DMS53 treated with DMSO at 0.1 percent for 48 hours (cell line): ENCODE data around the gene FAM9C.

Source experiments
- DNase-seq: peaks from one replicate; lab custom pipeline; 2025; ENCODE audit not compliant: unreplicated experiment; lab: John Stamatoyannopoulos, UW

FAM9C gene

DNA sequence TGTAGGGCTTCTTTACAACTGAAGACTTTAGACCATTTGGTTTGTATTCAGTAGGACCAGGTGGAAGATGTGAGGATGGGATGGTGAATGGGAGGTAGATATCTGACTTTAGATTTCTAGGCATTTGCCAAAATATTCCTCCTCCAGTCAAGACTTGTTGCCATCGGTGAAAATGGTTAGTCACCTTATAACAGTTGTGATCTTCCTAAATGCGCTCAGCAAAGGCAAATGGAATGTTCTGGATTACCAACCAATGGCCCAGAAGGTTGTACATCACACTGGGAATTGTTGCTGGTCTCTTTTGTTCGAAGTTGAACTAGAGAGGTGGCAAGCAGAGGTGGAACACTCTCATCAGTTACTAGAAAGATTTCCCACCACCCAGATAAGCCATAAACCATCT is 35.6 kb downstream of the FAM9C start:
- DNase-seq, result no peak

DNA sequence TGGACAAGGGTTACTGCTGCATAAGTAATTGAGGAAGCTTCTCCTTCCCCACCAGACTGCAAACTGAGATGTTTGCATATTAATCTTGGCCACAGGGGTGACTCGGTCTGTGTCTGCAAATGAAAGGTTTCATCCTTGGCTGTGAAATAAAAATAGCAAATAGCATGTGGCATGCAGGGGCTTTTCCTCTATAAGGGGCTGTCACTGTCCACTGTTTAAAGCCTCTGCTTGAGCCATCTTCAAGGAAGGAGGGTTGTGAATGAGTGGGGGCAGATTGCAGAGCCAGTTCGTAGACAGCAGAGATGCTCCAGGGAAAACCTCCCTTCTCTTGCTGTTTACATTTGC is 36.3 kb downstream of the FAM9C start:
- DNase-seq, result no peak

DNA sequence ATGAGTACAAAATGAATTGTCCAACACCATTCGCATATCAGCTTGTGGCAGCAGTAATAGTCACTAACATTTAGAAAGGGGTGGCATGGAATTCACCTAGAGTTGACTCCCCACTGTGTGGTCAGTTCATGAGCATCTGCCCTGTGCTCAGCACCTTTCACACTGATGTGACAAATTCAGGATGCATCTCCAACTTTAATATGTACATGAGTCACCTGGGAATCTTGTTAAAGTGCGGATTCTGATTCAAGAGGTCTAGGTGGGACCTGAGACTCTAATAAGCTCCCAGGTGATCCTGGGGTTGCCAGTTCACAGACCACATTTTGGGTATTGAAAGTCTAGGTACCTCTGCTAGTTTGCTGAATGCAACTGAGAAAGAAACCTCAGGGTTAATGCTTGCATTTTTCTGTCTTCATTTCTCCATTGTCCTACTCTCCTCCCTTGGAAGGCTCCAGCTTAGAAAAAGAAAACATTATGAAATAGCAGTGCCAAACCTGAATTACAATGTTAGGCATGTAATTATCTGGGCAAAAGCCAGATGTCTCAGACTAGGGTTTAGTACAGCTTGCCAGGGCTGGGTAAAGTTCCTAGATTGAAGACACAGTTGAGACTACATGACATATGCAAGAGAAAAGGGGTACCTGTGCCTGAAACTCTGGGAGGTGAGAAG is 36.8 kb downstream of the FAM9C start:
- DNase-seq, result no peak

DNA sequence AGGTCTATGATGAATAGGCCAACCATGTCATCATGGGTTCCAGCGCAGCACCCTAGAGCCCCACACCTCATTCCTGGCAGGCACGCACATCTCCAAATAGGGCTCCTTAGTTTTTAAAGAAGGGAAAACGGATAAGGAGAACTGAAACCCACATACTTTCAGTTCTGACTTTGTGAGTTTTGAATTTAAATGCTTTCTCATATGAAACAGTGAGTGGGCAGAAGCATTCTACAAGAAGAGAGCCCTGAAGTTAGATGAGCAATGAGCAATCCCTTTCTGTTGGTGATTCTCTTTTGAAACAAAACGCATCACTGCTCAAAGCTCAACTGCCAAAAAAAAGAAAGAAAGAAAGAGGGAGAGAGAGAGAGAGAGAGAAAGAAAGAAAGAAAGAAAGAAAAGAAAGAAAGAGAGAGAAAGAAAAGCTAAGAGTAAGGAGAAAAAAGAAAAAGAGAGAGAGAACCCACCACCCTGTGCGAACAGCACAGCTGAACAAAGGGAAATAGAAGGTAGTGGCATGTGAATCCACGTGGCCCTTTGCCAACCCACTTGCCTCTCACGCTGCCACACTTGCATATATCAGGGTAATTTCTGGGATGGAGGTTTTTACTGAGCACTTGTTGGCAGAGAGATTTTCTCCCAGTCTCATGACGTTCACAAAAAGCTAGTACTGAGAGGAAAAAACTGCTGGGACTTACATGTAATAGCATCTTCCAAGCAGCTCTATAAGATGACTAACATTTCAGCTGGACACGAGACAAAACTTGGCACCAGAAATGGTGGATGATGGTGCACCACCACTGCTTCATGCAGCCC is 38.6 kb downstream of the FAM9C start:
- DNase-seq, result no peak

DNA sequence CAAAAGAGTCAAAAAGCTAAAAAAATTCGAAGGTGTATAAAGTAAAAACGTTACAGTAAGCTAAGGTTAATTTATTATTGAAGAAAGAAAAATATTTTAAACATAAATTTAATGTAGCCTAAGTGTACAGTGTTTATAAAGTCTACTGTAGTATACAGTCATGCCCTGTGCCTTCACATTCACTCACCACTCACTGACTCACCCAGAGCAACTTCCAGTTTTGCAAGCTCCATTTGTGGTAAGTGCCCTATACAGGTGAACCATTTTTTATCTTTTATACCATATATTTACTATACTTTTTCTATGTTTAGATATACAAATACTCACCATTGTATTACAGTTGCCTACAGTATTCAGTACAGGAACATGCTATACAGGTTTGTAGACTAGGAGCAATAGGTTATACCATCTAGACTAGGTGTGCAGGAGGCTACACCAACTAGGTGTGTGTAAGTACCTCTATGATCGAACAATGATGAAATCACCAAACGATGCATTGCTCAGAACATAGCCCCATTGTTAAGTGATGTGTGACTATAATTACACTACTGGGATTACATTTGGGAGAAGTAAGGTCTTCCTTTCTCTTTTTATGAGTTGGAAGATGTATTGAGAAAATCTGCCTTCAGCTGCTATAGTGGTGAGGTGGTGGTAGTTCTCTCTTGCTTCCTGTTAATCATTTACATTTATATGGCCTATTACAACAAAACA is 42.3 kb downstream of the FAM9C start:
- peak; percentile 10 for DNase-seq

DNA sequence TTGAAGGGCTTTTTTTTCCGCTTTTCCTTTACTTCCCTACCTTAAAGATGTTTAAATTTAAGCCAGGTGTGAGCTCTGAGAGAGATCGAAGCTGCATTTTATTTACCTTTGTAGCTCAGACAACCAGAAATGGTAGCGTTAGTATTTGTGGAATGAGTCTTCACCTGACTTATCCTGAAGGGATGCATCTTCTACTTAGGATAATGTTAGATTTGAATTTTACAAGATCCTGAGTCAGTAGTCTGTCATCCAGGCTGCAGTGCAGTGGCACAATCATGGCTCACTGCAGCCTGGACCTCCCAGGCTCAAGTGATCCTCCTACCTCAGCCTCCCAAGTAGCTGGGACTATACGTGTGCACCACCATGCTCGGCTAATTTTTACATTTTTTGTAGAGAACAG is 43.3 kb downstream of the FAM9C start:
- no peak for DNase-seq

DNA sequence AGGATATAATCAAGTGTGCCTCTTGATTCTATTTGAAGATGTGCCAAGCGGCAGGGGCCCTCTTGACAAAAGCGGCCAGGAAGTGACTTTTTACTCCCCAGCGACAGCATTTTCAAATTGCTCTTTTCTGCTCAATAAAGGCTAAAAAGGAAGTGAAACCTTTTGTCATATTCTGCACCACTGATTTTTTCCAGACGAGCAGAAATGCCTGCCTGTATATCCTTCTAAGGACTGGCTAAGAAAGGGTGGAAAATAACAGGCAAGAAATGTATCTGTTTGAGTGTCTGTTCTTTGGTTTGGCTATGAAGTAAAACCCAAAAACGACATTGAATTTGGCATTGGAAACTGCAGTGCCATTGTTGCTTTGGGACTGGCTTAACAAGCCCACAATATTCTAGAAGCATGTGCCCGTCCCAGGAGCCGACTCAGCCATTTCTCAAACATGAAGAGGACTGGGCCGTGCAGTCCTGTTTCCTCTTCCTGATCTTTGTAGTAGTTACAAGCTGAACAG is 44.1 kb downstream of the FAM9C start:
- no peak for DNase-seq

DNA sequence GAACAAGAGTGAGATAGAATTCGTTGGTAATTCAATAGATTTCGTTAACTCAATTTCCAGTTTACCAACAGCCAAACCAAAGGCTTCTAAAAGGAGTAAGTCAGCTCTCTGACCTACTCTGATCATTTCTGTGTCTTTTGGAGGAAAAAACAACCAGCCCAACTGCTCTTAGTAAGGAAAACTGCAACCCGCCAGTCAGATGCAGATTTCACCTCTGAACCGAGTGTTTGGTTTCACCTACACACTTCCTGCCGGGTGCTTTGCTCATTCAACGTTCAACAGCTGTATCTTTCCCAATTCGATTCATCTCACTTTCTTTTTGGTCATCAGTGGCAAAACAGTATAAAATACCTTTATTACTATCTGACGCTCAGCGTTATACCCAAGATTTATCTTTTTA is 45.0 kb downstream of the FAM9C start:
- DNase-seq, result no peak

DNA sequence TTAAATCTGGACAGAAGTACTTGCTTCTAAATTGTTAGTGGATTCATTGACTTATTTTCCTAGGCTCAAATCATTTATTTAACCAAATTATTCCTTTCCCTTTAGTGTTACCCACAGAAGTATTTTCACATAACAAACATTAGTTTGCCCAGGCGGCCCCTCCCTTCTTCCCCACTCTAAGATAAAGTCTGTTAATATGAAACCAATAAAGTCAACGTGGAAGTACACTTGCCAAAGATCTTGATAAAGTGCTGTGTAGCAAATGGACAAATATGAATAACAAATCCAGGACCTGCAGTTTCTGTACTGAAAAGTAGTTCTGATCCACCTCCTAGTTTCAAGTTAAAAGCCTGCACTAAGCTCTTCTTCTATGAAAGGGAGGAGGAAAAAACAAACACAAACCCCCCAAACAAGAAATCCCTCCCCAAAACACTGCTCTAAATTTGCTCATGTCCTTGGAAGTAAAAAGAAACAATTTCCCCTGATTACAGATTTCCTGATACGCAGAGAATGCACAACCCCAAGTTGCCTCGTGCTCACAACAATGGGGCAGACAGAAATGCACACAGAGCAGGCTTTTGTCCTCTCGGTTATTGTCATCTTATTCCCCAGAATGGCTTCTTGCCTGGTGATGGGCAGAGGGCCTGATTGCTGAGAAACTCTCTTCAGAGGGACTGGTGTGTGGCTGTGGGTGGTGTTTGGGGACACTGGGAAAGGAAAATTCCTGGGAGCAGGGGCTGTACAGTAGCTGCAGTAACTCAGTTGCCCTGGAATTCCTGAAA is 46.3 kb downstream of the FAM9C start:
- no peak for DNase-seq

DNA sequence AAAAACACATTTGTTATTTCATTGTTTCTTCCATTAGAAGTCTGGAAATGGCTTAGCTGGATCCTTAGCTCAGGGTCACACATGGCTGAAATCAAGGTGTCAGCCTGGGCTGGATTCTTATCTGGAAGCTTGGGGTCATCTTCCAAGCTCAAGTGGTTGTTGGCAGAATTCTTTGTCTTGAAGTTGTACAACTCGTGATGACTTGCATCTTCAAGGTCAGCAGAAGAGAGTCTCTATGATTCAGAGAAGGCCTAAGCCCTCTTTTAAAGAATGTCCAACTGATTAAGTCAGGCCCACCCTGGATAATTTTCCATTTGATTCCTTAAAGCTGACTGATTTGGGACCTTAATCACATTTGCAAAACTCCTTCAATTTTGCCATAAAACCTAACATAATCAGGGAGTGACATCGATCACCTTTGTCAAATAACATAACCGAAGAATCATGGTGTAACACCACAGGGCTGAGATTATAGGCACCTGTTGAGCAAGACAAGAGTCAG is 47.4 kb downstream of the FAM9C start:
- no peak for DNase-seq

DNA sequence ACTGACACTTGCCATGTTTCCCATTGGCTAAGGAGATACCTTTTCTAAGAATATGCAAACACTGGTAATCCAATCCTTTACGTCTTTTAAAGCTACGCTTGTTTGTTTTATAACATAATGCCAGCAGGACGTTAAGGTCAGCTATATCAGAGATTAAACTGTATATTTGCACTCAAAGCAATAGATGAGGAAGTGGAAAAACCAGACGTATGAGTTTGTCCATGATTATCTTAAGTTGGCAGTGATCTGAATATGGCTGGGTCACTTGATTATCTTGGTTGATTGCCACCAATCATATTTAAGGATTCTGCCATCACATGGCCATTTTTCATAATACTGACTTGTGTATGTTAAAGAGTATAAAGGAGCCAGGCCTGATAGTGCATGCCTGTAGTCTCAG is 50.1 kb downstream of the FAM9C start:
- peak; percentile 58 for DNase-seq

DNA sequence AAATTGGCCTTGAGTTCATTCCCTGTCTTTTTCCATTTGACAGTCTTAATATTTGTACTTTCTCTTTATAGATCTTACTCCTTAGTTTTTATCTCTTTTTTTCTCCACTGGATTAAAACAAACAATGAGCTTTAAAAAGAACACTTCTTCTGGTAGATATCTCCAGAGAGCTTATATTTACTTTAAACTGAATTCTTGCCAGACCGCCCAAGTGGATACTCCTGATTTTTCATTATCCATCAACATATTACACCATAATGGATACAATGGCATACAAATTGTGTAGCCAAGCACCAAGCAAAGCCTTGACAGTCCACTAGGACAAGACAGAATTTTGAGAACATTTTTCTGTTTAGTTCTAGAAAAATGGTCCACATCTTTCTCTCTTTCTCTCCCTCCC is 50.6 kb downstream of the FAM9C start:
- no peak for DNase-seq

DNA sequence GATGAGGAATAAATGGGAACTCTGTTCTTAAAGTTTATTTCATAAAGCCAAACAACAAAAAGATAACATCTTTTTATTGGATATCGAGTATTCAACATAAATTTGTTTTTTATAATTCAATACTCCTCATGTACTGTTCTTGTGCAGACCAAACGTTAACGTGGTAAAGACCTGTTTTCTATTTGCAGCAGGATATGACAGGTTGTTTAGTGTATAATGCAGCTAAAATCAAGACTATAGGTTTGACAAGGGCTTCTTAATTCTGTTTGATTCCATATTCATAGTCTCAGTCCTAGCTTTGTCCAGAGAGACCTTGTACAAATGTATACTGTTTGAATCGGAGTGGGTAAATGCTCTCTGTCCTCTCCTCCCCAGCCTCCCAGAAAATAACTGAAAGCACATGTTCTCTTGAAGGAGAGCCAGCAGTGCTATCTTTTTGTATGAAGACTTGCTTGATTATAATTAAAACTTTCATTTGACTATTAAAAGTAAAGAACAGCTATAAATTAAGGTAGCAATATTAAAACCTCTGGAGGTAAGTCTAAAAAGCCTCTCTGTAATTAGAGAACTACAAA is 51.8 kb downstream of the FAM9C start:
- no peak for DNase-seq

DNA sequence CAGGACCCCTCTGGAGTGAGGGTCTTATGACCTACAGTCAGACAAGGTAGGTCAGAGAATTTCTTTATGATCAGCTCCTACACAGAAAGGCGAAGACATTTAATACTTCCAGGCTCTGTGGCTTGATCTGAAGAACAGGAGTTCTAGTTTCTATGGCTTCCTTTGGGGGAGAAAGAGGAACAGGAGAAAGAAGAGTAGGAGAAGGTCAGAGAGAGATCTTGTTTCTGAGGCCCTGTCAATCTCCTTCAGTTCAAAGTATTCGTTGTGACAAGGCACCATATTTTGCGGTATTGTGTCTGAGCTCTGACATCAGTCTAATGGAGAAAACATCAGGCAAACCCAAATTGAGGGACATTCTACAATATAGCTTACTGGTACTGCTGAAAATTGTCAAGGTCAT is 52.8 kb downstream of the FAM9C start:
- DNase-seq, result no peak

DNA sequence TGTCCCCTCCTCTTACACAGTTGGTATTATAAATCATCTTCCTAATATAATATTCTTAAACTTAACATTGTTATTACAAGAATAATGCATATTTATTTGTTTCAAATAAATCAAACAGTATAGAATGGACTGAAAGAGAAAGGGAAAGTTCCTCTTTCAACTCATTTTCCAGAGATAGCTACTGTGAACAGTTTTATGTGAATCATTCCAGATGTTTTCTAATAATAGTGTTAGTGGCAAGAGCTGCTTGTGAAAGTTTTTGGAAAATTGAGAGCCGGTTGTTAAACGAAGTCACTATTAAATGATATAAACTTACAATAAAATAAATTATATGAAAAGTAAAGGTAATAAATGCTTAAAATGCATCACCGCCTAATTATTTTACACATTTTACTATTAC is 55.0 kb downstream of the FAM9C start:
- DNase-seq, result no peak

DNA sequence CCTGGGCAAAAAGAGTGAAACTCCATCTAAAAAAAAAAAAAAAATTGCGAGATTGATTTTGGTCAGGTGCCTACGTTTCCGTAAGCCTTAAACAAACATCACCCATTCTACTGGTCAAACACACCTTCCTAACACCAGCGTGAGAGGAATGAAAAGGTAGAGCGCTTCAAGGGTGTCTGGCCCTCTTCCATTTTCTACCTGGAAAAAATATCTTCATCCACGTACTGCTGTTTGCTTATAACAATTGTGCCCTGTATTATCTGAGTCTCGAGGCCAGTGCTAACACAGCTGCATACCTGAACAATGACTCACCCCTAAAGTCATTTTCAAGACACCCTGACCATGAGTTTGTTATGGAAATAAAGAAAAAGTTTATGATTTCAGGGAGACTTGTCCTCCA is 55.6 kb downstream of the FAM9C start:
- DNase-seq, result peak; percentile 54

DNA sequence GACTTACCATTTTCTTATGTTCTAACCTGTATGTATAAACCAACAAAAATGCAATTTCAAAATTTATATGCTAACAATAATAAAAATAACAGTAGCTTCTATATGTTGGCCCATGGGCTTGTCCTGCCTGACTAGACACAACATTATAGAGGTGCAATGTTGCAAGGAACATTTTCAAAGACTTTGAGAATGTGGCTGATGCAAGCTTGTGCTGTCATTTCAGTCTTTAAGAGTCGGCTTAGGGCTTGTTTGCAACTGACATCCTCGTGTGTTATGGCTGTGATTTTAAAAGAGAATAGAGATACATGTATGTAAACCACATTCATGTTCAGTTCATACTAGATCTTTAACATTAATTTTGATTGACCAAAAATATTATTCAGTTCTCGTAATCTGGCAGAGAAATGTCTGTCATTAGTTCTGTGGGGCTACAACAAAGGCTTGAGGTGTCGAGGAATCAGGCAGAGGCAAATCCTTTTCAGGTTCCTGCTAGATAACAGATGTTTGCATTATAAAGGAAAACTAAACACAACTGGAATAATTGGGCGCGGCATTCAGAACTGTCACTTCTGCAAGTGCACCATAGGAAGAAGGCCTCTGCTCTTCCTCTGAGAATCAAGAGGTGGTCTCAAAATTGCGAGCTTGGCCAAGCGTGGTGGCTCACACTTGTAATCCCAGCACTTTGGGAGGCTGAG is 56.4 kb downstream of the FAM9C start:
- no peak for DNase-seq

DNA sequence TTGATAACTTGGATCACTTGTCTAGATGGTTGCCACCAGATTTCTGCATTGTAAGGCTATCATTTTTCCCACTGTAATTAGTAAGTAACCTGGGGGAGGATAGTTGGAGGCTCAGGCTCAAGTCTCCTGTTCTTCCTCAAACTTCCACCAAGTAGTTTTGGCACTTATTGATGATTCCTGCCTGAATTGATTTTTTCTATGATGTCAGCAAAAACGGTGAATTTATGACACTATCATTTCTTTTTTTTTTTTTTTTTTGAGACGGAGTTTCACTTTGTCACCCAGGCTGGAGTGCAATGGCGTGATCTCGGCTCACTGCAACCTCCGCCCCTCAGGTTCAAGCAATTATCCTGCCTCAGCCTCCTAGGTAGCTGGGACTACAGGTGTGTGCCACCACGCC is 57.1 kb downstream of the FAM9C start:
- DNase-seq, result no peak

DNA sequence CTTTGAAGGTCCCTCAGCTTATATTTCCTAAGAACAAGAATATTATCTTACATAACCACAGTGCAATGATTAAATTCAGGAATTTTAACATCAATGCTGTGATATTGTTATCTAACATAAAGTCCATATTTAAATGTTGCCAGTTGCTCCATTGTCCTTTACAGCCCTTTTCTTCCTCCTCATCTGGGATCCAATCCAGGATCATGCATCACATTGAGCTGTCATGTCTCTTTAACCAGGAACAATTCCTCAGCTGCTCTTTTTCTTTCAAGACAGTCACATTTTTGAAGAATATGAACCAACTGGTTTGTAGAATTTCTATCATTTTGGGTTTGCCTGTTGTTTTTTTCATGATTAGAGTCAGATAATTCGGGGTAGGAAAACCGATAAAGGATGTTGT is 57.5 kb downstream of the FAM9C start:
- no peak for DNase-seq

DNA sequence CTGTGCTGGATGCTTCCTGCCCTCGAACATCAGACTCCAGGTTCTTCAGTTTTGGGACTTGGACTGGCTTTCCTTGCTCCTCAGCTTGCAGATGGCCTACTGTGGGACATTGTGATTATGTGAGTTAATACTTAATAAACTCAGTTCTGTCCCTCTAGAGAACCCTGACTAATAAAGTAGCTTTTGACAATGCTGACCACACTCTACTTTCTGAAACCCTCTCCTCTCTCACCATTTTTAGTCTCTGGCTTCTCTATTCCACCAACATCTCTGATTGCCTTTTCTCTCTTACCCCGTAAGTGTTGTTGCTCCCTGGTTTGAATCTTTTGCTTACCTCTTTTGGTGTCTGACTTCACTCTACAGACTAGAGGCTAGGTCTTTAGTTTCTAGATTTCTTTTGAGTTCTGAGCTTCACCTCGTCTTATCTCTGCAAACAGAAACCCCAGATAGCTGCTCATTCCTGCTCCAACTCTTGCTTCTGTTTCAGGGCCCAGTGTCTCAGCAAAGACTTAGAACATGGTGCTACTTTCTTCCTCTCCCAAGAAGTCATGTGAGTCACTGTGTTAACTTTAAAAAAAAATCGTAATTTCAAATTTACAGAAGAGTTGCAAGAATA is 58.1 kb downstream of the FAM9C start:
- DNase-seq, result no peak
